ENCODE results near the gene RBMS1. TPM values are rescaled to one million over a fixed set of nuclear protein-coding genes. Genes with fewer than 3 reads are reported as not detected.

The RBMS1 gene
- total and polyA plus RNA-seq, 4 donors: 7.9 to 23.5 (median 15.5) TPM

DNA sequence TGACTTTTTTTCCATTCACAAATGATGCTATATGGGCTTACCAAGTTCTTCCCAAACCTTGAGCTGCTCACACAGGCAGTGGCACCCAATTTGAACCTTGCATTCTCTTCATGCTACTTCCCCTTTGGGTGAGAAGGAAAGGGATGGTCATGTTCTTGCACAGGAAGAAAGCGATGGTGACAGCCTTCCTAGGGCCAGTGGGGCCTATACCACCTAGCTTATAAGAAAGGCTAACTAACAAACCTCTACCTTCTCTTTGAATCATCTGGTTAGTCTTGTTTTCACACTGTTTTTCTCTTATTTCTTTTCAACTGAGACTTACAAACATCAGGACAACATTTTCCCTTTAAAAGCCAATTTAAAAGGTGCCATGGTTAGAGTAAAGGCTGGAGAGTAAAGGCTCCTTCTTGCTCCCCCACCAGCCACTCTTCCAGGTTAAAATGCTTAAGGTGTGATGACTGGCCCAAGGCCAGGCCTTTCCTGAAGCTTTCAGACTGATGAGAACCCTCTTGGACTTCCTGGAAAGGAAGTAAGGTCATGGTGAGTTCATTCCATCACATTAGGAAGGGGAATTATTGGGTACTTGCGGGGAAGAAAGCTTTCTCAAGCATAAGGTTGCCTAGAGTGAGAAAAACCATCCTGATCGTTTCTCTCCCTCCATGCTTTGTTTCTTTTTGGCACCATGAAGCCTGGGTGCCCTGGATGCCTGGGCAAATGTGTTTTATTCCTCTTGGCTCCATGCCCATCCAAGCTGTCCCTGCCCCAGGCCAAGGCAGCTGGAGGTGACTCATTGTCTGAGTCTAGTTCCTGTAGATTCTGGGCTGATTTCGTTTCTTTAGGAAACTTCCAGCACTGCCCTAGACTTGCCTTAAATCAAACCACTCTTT is 252.1 kb downstream of the RBMS1 start:
- TF ChIP-seq FOXA1 (IDR thresholded peaks at IDR 0.05) (no peak), JUND (IDR thresholded peaks at IDR 0.05) (peak; percentile 17 to 26), SP1 (IDR thresholded peaks at IDR 0.05) (no peak)

DNA sequence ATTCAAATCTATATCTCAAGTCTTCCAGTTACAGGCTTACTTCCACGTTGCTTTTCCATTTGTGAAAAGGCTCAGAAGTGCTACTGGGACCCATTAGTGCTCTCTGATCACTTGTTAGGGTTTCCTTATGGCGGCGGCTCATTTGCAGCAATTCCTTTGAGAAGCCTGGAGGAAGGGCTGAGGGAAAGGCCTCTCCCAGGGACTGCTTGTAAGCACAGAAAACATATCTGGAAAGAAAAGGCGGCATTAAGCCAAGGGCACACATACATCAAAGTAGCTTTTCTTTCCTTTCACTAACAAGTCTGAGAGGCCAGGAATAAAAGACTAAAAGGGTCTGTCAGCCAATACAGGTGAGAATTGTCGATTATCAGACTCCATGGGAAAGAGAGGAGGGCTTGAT is 254.2 kb downstream of the RBMS1 start:
- H3K27ac ChIP-seq (ENCODE audit: low read depth in 1 of 2, low read length in 2 of 2): no peak overlapping the region
- WGBS: 83% methylated on average over 5 of the region's 5 CpGs
- no peak overlapping the region for H3K4me3 ChIP-seq (ENCODE audit: low read depth in 1 of 3, low read length in 3 of 3)
- no peak for DNase-seq (ENCODE audit: low spot score)
- no peak for TF ChIP-seq RXRA (IDR thresholded peaks at IDR 0.05)
- TF ChIP-seq FOXA2 (IDR thresholded peaks at IDR 0.05): no peak
- TF ChIP-seq, protein P1, sequence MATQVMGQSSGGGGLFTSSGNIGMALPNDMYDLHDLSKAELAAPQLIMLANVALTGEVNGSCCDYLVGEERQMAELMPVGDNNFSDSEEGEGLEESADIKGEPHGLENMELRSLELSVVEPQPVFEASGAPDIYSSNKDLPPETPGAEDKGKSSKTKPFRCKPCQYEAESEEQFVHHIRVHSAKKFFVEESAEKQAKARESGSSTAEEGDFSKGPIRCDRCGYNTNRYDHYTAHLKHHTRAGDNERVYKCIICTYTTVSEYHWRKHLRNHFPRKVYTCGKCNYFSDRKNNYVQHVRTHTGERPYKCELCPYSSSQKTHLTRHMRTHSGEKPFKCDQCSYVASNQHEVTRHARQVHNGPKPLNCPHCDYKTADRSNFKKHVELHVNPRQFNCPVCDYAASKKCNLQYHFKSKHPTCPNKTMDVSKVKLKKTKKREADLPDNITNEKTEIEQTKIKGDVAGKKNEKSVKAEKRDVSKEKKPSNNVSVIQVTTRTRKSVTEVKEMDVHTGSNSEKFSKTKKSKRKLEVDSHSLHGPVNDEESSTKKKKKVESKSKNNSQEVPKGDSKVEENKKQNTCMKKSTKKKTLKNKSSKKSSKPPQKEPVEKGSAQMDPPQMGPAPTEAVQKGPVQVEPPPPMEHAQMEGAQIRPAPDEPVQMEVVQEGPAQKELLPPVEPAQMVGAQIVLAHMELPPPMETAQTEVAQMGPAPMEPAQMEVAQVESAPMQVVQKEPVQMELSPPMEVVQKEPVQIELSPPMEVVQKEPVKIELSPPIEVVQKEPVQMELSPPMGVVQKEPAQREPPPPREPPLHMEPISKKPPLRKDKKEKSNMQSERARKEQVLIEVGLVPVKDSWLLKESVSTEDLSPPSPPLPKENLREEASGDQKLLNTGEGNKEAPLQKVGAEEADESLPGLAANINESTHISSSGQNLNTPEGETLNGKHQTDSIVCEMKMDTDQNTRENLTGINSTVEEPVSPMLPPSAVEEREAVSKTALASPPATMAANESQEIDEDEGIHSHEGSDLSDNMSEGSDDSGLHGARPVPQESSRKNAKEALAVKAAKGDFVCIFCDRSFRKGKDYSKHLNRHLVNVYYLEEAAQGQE (IDR thresholded peaks at IDR 0.05): no peak
- TF ChIP-seq GABPA (IDR thresholded peaks at IDR 0.05 in 1 of 2, conservative IDR thresholded peaks at IDR 0.05 in 1 of 2): no peak
- H3K27me3 ChIP-seq (ENCODE audit: control insufficient read depth in 4 of 4, insufficient read depth in 4 of 4, low read length in 3 of 4): no peaks in the 10 kb centered on the region
- H3K36me3 ChIP-seq (ENCODE audit: control insufficient read depth in 4 of 4, insufficient read depth in 3 of 4, low read depth in 1 of 4, low read length in 3 of 4): no peaks in the 10 kb centered on the region
- H3K4me1 ChIP-seq (ENCODE audit: control insufficient read depth in 4 of 4, insufficient read depth in 4 of 4, low read length in 3 of 4): no peaks in the 10 kb centered on the region
- H3K9ac ChIP-seq (ENCODE audit: low read depth in 1 of 2, low read length in 2 of 2): no peak overlapping the region
- no peaks in the 10 kb centered on the region for H3K9me3 ChIP-seq (ENCODE audit: control insufficient read depth in 4 of 4, low read length in 3 of 4)

More for the DNA sequence above, 252.1 kb downstream of the RBMS1 start:
- Histone ChIP-seq H3K27me3 (ENCODE audit: control insufficient read depth in 4 of 4, insufficient read depth in 4 of 4, low read length in 3 of 4) (no peaks in the 10 kb centered on the region), H3K27ac (ENCODE audit: low read depth in 1 of 2, low read length in 2 of 2) (no peak overlapping the region), H3K36me3 (ENCODE audit: control insufficient read depth in 4 of 4, insufficient read depth in 3 of 4, low read depth in 1 of 4, low read length in 3 of 4) (no peaks in the 10 kb centered on the region), H3K4me1 (ENCODE audit: control insufficient read depth in 4 of 4, insufficient read depth in 4 of 4, low read length in 3 of 4) (no peaks in the 10 kb centered on the region), H3K4me3 (ENCODE audit: low read depth in 1 of 3, low read length in 3 of 3) (no peak overlapping the region), H3K9ac (ENCODE audit: low read depth in 1 of 2, low read length in 2 of 2) (no peak overlapping the region), H3K9me3 (ENCODE audit: control insufficient read depth in 4 of 4, low read length in 3 of 4) (no peaks in the 10 kb centered on the region)
- WGBS: 75% methylated on average over 4 of the region's 4 CpGs
- DNase-seq (ENCODE audit: low spot score): no peak

DNA sequence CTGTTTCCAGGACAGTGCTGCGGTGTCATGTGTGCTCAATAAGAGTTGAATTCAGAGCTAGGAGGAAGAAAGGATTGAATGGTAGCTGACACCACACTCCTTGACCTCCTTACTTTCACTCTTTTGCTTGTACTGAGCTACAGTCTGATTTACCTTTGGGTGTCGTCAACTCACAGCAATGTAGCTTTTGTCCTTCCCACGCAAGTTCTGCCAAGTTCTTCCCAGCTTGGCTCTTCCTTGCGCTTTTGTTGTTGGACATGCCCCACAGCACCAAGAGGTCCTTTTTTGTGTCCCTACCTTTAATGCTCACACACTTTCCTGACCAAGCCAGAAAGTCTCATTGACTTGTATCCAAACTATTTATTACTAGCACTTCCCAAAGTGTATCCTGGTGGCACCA is 255.2 kb downstream of the RBMS1 start:
- WGBS: 91% methylated on average over 4 of the region's 4 CpGs
- no peaks in the 10 kb centered on the region for H3K36me3 ChIP-seq (ENCODE audit: control insufficient read depth in 4 of 4, insufficient read depth in 3 of 4, low read depth in 1 of 4, low read length in 3 of 4)
- H3K4me3 ChIP-seq (ENCODE audit: low read depth in 1 of 3, low read length in 3 of 3): no peak overlapping the region
- no peaks in the 10 kb centered on the region for H3K9me3 ChIP-seq (ENCODE audit: control insufficient read depth in 4 of 4, low read length in 3 of 4)
- H3K27ac ChIP-seq (ENCODE audit: low read depth in 1 of 2, low read length in 2 of 2): no peak overlapping the region
- H3K9ac ChIP-seq (ENCODE audit: low read depth in 1 of 2, low read length in 2 of 2): no peak overlapping the region
- no peaks in the 10 kb centered on the region for H3K4me1 ChIP-seq (ENCODE audit: control insufficient read depth in 4 of 4, insufficient read depth in 4 of 4, low read length in 3 of 4)
- H3K27me3 ChIP-seq (ENCODE audit: control insufficient read depth in 4 of 4, insufficient read depth in 4 of 4, low read length in 3 of 4): no peaks in the 10 kb centered on the region
- DNase-seq (ENCODE audit: low spot score): no peak
- TF ChIP-seq, protein P2, sequence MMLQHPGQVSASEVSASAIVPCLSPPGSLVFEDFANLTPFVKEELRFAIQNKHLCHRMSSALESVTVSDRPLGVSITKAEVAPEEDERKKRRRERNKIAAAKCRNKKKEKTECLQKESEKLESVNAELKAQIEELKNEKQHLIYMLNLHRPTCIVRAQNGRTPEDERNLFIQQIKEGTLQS (IDR thresholded peaks at IDR 0.05): no peak
- TF ChIP-seq FOXA1 (IDR thresholded peaks at IDR 0.05) (no peak), RXRA (IDR thresholded peaks at IDR 0.05) (no peak), JUND (IDR thresholded peaks at IDR 0.05) (no peak), FOXA2 (IDR thresholded peaks at IDR 0.05) (no peak), HNF4G (IDR thresholded peaks at IDR 0.05) (no peak), TAF1 (conservative IDR thresholded peaks at IDR 0.05) (no peak), HNF4A (conservative IDR thresholded peaks at IDR 0.05) (no peak)
- TF ChIP-seq, protein P3, sequence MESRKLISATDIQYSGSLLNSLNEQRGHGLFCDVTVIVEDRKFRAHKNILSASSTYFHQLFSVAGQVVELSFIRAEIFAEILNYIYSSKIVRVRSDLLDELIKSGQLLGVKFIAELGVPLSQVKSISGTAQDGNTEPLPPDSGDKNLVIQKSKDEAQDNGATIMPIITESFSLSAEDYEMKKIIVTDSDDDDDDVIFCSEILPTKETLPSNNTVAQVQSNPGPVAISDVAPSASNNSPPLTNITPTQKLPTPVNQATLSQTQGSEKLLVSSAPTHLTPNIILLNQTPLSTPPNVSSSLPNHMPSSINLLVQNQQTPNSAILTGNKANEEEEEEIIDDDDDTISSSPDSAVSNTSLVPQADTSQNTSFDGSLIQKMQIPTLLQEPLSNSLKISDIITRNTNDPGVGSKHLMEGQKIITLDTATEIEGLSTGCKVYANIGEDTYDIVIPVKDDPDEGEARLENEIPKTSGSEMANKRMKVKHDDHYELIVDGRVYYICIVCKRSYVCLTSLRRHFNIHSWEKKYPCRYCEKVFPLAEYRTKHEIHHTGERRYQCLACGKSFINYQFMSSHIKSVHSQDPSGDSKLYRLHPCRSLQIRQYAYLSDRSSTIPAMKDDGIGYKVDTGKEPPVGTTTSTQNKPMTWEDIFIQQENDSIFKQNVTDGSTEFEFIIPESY (IDR thresholded peaks at IDR 0.05): no peak
- TF ChIP-seq, protein P4, sequence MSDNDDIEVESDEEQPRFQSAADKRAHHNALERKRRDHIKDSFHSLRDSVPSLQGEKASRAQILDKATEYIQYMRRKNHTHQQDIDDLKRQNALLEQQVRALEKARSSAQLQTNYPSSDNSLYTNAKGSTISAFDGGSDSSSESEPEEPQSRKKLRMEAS (IDR thresholded peaks at IDR 0.05): no peak
